Forelimb muscle (tissue), 1 donor: Measurements from ENCODE around the gene PTPRJ. TPM values are rescaled to one million over a fixed set of nuclear protein-coding genes. Genes with fewer than 3 reads are reported as not detected.

ENCODE experiments used
- DNase-seq: peaks from one replicate; pipeline ENCODE4 v3.0.0-alpha.2; 2013; ENCODE audit warnings: low read depth
- polyA plus RNA-seq: library from polyadenylated mRNA; unstranded; fragments of 120-200 nt; gene quantifications from one replicate; pipeline ENCODE4 v1.2.1, GENCODE V29; 2013; ENCODE audit not compliant: insufficient read length

Gene PTPRJ
- polyA plus RNA-seq, 1 donor = 2.3 TPM

DNA sequence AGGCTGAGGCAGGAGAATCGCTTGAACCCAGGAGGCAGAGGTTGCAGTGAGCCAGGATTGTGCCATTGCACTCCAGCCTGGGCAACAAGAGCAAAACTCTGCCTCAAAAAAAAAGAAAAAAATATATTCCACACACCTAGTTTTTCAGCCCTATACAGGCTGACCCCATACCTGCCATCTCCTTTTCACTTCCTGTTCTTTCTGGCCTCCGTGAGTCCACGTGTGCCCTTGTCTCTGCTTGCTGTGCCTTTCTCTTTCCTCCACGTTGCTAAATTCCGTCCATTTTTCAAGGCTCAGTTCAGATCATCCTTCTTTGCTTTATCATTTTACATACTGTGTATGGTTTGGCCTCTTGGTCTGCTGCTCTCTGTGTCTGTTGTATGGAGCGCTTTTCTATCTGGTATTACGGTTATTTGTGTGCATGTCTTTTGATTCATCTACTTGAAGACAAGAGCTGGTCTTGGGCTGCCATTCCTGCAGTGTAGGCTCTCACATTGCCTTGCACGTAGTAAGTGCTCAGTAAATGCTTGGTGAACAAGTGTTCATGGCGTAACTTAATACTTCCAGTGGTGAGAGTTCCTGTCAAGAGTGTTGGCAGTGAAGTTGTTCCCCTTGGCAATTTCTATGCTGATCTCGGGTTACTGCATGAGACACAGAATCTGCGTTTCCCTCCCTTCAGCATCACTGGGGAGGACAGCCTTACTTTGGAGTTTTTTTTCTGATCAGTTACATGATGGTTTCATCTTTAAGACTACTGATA, 57.5 kb downstream of the PTPRJ start:
- no peak for DNase-seq

DNA sequence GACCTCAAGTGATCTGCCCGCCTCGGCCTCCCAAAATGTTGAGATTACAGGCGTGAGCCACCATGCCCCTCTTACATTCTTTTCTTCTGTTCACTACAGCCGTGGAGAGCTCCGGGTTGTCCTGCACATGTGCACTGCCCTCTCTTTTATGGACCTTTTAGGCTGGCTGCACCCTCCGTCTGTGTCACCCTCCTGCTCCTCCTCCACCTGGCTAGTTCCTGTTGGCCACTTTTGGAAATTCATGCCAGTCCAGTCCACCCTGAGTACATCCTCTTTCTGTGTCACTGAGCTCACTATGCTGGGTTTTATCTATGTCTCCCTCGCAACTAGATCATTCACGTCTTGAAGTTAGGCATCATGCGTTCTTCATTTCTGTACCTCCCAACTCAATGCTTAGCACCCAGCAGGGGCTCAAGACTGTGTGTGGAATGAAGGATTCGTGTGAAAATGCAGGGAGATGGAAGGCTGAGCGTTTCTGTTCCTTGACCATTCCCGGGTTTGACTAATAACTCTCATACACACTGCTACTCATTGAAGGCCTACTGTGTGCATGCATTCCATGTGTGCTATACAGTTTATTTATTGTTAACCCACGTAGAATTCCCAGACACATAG, 60.6 kb downstream of the PTPRJ start:
- no peak for DNase-seq

DNA sequence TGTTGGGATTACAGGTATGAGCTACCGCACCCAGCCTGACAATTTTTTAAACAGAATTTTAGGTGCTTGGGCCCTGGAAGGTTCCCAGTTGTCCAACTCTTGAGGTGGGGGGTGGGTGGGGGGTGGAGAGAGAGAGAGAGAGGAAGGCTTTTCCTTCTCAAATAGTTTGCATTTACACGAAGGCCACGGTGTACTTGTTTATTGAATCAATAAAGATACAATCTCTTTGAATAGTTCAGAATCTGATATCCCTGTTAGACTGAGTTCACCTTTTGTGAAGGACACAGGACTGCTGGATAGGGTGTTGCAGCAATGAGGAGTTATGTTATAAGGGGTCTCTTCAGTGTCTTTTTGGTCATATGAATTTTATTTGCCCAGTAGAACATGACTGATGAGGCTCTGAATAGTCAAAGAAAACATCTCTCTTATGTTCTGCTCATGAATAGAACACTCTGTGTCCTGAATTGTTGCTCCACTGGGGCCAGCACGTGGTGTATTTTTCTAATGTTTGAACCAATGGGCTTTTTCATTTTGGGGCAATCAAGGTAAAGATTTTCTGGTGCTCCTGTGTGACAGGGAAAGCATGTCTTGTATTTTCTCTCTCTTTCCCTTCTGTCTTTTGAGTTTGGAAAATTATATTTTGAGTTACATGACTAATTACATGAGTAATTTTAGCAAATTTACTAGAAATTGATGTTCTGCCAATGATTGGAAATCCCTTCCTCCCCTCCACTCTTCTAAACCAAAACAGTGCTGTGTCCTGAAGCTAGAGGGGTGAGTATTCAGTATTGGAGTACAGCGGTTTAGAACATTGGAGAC, 61.7 kb downstream of the PTPRJ start:
- no peak for DNase-seq

DNA sequence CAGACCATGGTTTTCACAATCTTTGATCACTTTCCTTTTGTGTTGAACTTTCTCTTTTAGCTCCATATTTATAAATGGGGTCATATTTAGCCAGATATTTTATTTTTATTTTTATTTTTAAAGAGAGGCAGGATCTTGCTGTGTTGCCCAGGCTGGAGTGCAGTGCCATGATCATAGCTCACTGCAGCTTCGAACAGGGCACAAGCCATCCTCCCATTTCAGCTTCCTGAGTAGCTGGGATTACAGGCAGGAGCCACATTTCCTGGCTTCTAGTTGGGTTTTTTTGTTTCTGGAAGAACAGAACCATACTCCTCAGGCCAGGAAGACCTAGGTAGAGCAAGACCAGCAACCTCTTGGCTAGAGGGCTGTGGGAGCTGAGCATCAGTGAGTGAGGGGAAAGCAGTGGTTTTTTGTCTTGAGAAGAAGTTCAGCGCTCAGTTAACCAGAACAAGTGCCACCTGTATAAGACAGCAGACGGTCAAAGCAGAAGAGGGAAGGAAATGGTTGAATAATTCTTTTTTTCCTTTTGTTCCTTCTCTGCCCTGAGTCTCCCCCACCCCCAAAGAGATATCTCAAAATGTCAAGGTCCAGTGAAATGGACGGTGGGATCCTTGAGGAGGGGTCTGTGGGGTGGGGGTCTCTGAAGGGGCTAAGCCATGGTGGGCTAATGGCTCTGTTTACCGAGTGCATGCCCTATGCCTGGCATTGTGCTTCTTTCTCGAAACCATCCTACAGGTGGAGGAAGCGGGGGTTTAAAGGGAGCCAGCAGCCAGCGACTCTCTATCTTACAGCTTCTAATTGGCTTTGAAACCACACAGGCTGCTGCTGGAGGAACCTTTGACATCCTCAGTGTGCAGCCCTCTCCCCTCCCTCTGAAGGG, 63.0 kb downstream of the PTPRJ start:
- DNase-seq = no peak

DNA sequence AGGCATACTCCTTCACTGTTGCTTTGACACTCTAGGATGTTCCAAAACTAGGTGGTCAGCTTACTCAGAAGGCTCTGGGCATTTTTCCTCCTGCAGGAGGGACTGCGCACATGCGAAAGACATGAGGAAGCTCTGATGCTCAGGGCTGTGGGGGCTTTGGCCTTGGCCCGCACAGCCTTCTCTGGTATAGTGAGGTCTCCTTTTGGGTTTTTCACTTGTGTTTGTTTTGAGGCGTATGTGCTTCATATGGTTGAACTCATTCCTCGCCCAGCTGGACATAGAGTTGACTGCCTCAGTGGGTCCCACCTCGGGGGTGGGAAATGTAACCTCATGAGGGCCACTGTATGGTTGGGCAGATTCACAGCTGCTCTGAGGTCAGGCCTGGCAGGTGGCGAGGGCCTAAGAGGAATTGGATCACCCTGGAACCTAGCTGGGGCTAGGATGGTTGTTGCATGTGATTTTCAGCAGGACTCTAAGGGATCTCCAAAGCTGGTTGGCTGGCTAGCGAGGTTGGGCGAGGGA, 63.7 kb downstream of the PTPRJ start:
- no peak for DNase-seq

- DNase-seq = no peak
Measured at GRCh38 chr11:48044577-48044976, 64.2 kb downstream of the PTPRJ start.

GRCh38 chr11:48045536-48045935, 65.2 kb downstream of the PTPRJ start:
- DNase-seq = no peak

DNA sequence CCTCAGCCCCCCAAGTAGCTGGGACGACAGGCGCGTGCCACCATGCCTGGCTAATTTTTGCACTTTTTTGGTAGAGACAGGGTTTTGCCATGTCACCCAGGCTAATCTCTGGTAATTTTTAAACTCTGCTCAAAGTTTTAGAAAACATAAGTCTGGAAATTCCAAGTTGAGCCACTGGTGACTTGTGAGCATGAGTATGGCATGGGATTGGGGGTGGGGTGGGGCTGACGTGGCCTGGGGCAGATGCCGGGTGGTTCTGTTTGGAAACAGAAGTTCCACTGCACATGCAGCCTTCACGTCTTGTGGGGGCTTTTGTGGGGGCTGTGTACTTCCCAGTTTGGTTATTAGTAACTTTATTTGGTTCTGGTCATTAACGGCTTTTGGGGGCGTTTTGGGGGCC, 67.3 kb downstream of the PTPRJ start:
- no peak for DNase-seq

GRCh38 chr11:48049036-48049435, 68.7 kb downstream of the PTPRJ start:
- no peak for DNase-seq

GRCh38 chr11:48050304-48050703, 69.9 kb downstream of the PTPRJ start:
- DNase-seq = no peak

DNA sequence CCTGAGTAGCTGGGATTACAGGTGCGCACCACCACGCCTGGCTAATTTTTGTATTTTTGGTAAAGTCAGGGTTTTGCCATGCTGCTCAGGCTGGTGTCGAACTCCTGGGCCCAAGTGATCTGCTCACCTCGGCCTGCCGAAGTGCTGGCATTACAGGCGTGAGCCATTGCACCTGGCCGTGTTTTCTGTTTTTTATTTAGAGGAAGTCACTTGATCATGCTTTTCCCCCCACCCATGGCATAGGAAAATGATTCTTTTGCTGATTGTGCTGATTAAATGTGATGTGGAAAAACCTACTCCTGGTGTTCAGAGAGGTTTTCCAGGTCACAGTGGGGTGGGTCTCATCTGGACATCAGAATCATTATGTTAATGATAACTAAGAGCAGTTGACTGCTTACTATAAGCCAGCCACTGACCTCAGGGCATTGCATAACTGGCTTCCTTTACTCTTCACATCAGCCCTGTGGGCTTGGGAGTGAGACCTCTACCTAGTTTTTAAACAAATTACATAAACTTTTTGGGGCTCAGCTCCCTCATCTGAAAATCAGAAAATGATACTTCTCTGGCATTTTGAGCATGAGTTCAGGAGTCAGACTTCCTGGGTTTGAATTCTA, 71.0 kb downstream of the PTPRJ start:
- DNase-seq = no peak

GRCh38 chr11:48052183-48053044, 72.1 kb downstream of the PTPRJ start:
- DNase-seq = no peak

DNA sequence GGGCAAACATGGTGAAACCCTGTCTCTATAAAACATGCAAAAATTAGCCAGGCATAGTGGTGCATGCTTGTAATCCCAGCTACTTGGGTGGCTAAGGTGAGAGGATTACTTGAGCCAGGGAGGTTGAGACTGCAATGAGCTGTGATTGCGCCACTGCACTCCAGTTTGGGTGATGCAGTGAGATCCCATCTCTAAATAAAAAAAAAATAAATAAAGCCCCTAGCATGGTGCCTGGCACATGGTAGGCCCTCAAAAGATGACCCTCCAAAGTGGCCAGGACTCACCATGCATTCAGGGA, 74.6 kb downstream of the PTPRJ start:
- no peak for DNase-seq

DNA sequence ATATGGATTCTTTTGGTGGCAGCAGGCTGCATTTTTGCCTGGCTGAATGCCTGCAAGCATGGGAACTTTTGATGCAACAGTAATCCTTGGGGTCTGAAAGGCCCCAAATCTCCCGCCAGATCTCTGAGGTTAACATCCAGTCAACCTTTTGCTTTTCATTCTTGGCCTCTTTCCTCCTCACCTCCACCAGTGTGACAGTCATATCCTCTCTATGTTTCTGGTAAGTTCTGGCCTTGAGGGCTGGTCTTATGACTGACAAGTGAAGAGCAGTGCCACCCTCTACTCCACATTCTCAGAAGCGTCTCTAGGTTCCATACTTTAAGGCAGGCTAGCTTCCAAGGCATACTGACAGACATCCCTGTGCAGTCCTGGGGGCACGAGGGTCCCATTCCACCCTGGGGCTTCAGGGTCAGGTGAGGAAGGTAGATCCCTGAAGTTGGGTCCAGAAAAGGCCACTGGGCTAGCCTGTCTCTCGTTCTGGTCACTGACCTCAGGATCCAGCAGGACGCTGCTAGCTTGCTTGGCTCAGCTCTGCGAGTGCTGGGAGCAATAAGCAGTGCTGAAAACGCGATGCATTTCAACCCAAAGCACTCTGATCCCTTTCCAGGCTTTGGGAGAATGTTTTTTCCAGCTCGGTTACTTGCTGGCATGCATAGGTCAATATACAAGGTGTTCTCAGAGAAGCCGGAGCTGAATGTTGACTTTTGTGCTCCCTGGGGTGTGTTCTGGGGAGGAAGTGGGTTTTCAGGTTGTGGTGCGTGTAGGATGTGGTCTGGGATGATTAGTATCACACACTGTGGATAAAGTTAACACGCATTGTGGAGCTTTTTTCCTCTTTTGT, 75.2 kb downstream of the PTPRJ start:
- DNase-seq = no peak

GRCh38 chr11:48056325-48057183, 76.2 kb downstream of the PTPRJ start:
- DNase-seq = no peak

DNA sequence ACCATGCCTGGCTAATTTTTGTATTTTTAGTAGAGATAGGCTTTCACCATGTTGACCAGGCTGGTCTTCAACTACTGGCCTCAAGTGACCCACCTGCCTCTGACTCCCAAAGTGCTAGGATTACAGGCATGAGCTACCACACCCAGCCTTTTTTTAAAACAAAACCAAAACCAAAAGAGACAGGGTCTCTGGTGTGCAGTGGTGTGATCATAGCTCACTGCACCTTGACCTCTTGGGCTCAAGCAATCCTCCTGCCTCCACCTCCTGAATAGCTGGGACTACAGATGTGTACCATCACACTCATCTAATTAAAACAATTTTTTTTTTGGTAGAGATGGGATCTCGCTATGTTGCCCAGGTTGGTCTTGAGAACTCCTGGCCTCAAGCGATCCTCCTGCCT, 77.7 kb downstream of the PTPRJ start:
- DNase-seq = no peak

- no peak for DNase-seq
Measured at GRCh38 chr11:48058788-48059187, 78.4 kb downstream of the PTPRJ start.

- no peak for DNase-seq
Measured at GRCh38 chr11:48062649-48063048, 82.3 kb downstream of the PTPRJ start.
